ENCODE data around the gene FARP1.

Gene FARP1

DNA sequence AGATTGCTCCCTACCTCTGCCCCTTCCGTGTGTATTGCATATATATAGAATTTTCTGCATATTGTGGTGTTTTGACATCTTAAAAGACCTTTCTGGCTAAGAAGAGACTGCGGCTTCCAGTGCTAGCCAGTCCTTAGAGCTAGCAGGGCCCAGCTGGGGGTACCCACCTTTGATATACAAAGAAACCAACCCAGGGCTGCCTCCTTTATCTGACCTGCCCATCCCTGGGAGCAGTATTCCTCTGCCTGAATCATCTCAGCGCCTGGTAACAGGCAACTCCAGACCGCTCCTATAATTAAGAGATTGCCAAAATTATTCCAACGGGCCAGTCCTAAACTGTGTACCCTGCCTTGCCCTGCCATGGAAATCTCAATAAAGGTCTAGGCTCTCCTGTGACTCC is 220.4 kb downstream of the FARP1 start:
- no peak overlapping the region for H3K4me3 ChIP-seq (replicated peaks in 1 of 2; ENCODE audit: low read depth in 2 of 2, low read length in 2 of 2)
- TF ChIP-seq, protein P1, sequence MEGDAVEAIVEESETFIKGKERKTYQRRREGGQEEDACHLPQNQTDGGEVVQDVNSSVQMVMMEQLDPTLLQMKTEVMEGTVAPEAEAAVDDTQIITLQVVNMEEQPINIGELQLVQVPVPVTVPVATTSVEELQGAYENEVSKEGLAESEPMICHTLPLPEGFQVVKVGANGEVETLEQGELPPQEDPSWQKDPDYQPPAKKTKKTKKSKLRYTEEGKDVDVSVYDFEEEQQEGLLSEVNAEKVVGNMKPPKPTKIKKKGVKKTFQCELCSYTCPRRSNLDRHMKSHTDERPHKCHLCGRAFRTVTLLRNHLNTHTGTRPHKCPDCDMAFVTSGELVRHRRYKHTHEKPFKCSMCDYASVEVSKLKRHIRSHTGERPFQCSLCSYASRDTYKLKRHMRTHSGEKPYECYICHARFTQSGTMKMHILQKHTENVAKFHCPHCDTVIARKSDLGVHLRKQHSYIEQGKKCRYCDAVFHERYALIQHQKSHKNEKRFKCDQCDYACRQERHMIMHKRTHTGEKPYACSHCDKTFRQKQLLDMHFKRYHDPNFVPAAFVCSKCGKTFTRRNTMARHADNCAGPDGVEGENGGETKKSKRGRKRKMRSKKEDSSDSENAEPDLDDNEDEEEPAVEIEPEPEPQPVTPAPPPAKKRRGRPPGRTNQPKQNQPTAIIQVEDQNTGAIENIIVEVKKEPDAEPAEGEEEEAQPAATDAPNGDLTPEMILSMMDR (IDR thresholded peaks at IDR 0.05; ENCODE audit: low read depth, low read length), result no peak
- DNase-seq (ENCODE audit: low read depth in 2 of 2), result no peak

DNA sequence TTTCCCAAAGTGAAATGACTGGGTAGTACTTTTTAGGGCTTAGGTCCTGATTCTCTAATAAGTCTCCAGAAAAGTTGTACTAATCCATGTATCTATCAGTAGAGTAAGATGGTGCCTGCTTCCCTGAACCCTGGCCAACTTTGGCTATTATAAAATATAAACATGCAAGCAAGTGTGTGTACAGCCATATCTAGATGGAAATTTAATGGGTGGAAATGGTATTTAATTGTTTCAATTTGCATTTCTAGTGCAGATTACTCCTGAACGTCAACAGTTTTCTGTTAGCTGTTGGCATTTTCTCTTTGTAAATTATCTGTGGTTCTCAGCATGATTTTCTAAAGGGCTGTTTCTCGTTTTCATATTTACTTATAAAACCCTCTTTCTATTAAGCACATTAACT is 221.3 kb downstream of the FARP1 start:
- TF ChIP-seq, protein P1 (IDR thresholded peaks at IDR 0.05; ENCODE audit: low read depth, low read length), result no peak
- DNase-seq (ENCODE audit: low read depth in 2 of 2), result no peak
- no peak overlapping the region for H3K4me3 ChIP-seq (replicated peaks in 1 of 2; ENCODE audit: low read depth in 2 of 2, low read length in 2 of 2)

DNA sequence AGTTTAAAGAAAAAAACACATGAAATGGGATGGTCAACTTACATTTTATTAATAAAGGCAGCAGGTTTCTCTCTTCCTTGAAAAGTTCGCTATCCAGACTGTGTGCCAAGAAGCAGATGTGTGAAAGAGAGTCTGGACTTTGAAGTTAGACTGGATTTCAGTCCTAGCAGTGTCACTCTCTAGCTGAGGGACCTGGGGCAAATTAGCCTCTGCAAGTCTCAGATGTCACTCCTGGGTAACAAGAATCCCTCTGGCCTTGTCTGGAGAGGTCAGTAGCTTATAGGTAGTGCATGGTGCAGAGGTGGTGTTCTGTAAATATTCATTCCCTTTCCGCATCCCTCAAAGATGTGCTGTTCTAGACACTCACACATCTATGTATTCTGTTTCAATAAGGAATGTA is 221.8 kb downstream of the FARP1 start:
- DNase-seq (ENCODE audit: low read depth in 2 of 2), result no peak
- TF ChIP-seq, protein P1 (IDR thresholded peaks at IDR 0.05; ENCODE audit: low read depth, low read length), result no peak
- no peak overlapping the region for H3K4me3 ChIP-seq (replicated peaks in 1 of 2; ENCODE audit: low read depth in 2 of 2, low read length in 2 of 2)

DNA sequence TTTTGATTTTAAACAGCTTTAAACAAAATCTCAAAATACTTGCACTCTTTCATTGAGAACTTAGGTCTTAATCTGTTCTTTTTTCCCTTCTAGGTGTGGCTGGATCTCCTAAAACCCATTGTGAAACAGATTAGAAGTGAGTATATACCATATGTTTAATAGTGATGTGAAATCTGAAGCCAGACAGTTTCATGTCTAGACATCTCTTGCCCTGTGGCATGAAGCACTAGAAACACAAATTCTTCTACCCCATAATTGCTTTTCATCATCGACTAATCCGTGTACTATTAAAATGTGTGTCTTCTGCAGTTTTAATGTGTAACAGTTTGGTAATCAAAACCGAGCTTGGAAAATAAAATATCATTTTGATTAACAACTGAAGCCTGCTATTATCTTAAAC is 222.4 kb downstream of the FARP1 start:
- H3K4me3 ChIP-seq (replicated peaks in 1 of 2; ENCODE audit: low read depth in 2 of 2, low read length in 2 of 2), result no peak overlapping the region
- TF ChIP-seq, protein P1 (IDR thresholded peaks at IDR 0.05; ENCODE audit: low read depth, low read length), result no peak
- DNase-seq (ENCODE audit: low read depth in 2 of 2), result no peak

DNA sequence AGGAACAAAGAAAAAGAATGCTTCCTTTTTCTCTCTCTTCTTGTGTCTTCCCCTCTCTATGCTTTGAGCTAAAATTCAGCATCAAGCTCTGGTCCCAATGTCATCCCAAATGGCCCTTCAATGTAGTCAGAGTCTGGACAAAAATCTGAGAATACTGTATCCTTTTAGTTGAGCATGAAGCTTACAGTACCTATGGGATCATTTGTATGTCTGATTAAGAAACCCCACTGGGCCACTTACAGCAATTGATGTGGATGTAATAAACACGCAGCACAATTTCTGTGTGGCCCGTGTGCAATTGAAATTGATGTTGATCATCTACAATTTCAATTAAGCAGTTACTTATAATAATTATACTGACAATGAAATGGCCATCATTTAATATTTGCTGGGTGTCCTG is 223.1 kb downstream of the FARP1 start:
- H3K4me3 ChIP-seq (replicated peaks in 1 of 2; ENCODE audit: low read depth in 2 of 2, low read length in 2 of 2), result no peak overlapping the region
- DNase-seq (ENCODE audit: low read depth in 2 of 2), result no peak
- TF ChIP-seq, protein P1 (IDR thresholded peaks at IDR 0.05; ENCODE audit: low read depth, low read length), result no peak

DNA sequence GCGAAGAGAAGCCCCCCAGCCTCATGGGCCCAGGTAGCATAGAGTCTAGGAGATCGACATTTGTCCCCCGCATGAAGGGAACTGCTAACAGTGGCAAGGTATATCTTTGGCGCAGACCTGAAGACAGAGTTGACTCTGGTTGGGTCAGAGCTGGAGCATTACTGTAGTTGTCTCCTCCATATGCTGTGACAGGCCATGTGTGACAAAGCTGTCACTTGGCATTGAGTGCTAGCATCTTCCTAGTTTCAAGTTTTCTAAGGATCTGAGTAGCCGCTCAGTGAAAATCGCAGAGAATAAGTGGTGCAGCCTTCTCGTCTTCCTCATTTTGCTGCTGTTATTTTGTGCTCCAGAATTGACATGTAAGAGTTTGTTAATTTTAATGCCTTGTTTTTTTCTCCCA is 223.5 kb downstream of the FARP1 start:
- DNase-seq (ENCODE audit: low read depth in 2 of 2), result no peak
- no peak overlapping the region for H3K4me3 ChIP-seq (replicated peaks in 1 of 2; ENCODE audit: low read depth in 2 of 2, low read length in 2 of 2)
- TF ChIP-seq, protein P1 (IDR thresholded peaks at IDR 0.05; ENCODE audit: low read depth, low read length), result no peak

DNA sequence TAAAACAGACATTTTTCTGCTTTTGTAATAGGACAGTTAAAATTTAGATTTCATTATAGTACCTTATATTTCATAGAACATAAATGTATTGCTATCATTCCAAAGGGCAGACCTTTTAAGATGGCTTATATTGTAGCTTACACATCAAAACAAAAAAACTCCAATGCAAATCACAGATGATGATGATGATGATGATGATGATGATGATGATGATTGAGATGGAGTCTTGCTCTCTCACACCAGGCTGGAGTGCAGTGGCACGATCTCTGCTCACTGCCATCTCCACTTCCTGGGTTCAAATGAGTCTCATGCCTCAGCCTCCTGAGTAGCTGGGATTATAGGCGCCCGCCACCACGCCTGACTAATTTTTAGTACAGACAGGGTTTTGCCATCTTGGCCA is 224.1 kb downstream of the FARP1 start:
- TF ChIP-seq, protein P1 (IDR thresholded peaks at IDR 0.05; ENCODE audit: low read depth, low read length), result no peak
- no peak overlapping the region for H3K4me3 ChIP-seq (replicated peaks in 1 of 2; ENCODE audit: low read depth in 2 of 2, low read length in 2 of 2)
- DNase-seq (ENCODE audit: low read depth in 2 of 2), result no peak
